H9 (cell line): ENCODE measurements around the gene APBB2. TPM values are rescaled to one million over a fixed set of nuclear protein-coding genes. Genes with fewer than 3 reads are reported as not detected.

Source experiments
- DNase-seq: peaks from one replicate; pipeline ENCODE4 v3.0.0-alpha.2; 2017
- H2AFZ ChIP-seq: one replicate; pipeline ENCODE4 v1.6.1; 2013; ENCODE audit warnings: mild to moderate bottlenecking, low read length, control low read depth, moderate library complexity
- H2AK5ac ChIP-seq: 2 replicates; pipeline ENCODE4 v1.6.1; 2013; ENCODE audit warnings: low read length, control low read depth, mixed read lengths; ENCODE audit not compliant: insufficient read length
- H2BK120ac ChIP-seq: one replicate; pipeline ENCODE4 v1.6.1; 2013; ENCODE audit warnings: low read depth, mild to moderate bottlenecking, low read length, control low read depth, inconsistent platforms; ENCODE audit not compliant: poor library complexity, severe bottlenecking
- H2BK12ac ChIP-seq: 2 replicates; pipeline ENCODE4 v1.6.1; 2013; ENCODE audit warnings: low read length, control low read depth, mixed read lengths, low read depth; ENCODE audit not compliant: insufficient read length
- H2BK15ac ChIP-seq: 2 replicates; pipeline ENCODE4 v1.6.1; 2013; ENCODE audit warnings: low read depth, low read length, control low read depth
- H2BK20ac ChIP-seq: one replicate; pipeline ENCODE4 v1.6.1; 2013; ENCODE audit warnings: low read depth, mild to moderate bottlenecking, low read length, control low read depth, inconsistent platforms; ENCODE audit not compliant: poor library complexity, severe bottlenecking
- H2BK5ac ChIP-seq: 2 replicates; pipeline ENCODE4 v1.6.1; 2013; ENCODE audit warnings: low read length, control low read depth, mixed read lengths; ENCODE audit not compliant: insufficient read length
- H3K14ac ChIP-seq: 2 replicates; pipeline ENCODE4 v1.6.1; 2013; ENCODE audit warnings: low read length, control low read depth; ENCODE audit not compliant: insufficient read depth
- H3K18ac ChIP-seq: 2 replicates; pipeline ENCODE4 v1.6.1; 2013; ENCODE audit warnings: low read depth, mild to moderate bottlenecking, mixed read lengths, low read length, control low read depth; ENCODE audit not compliant: insufficient read length
- H3K23ac ChIP-seq: 2 replicates; pipeline ENCODE4 v1.6.1; 2013; ENCODE audit warnings: low read length, control low read depth, mixed read lengths, low read depth; ENCODE audit not compliant: insufficient read length
- H3K23me2 ChIP-seq: 2 replicates; pipeline ENCODE4 v1.6.1; 2013; ENCODE audit warnings: low read depth, mild to moderate bottlenecking, mixed read lengths, low read length, control low read depth; ENCODE audit not compliant: insufficient read length, poor library complexity, severe bottlenecking
- H3K27ac ChIP-seq: 2 replicates; pipeline ENCODE4 v1.5.1; 2013; ENCODE audit warnings: low read length, control low read depth, mixed read lengths, low read depth; ENCODE audit not compliant: insufficient read length
- H3K27me3 ChIP-seq: 2 replicates; pipeline ENCODE4 v1.6.1; 2013; ENCODE audit warnings: low read length, control low read depth, inconsistent platforms; ENCODE audit not compliant: insufficient read depth
- H3K4ac ChIP-seq: 2 replicates; pipeline ENCODE4 v1.6.1; 2013; ENCODE audit warnings: low read depth, mild to moderate bottlenecking, control low read depth, inconsistent platforms, low read length, moderate library complexity
- H3K4me1 ChIP-seq: 2 replicates; pipeline ENCODE4 v1.6.1; 2013; ENCODE audit warnings: low read length, control low read depth, inconsistent platforms; ENCODE audit not compliant: insufficient read depth
- H3K4me2 ChIP-seq: 2 replicates; pipeline ENCODE4 v1.6.1; 2013; ENCODE audit warnings: low read length, control low read depth, mixed read lengths; ENCODE audit not compliant: insufficient read length, insufficient read depth
- H3K56ac ChIP-seq: 2 replicates; pipeline ENCODE4 v1.6.1; 2013; ENCODE audit warnings: low read depth, mild to moderate bottlenecking, mixed read lengths, low read length, control low read depth; ENCODE audit not compliant: insufficient read length
- H3K79me1 ChIP-seq: 2 replicates; pipeline ENCODE4 v1.6.1; 2013; ENCODE audit warnings: low read depth, mild to moderate bottlenecking, moderate library complexity, low read length, control low read depth, inconsistent platforms; ENCODE audit not compliant: insufficient read depth, poor library complexity, severe bottlenecking
- H3K79me2 ChIP-seq: 2 replicates; pipeline ENCODE4 v1.6.1; 2013; ENCODE audit warnings: low read length, control low read depth, inconsistent platforms; ENCODE audit not compliant: insufficient read depth
- H3K9ac ChIP-seq: 2 replicates; pipeline ENCODE4 v1.6.1; 2013; ENCODE audit warnings: low read length, control low read depth, mixed read lengths; ENCODE audit not compliant: insufficient read length; ENCODE audit errors: extremely low read depth
- H3K9me3 ChIP-seq: one replicate; pipeline ENCODE4 v1.6.1; 2013; ENCODE audit warnings: low read depth, low read length, inconsistent platforms; ENCODE audit not compliant: control insufficient read depth
- H3T11ph ChIP-seq: one replicate; pipeline ENCODE4 v1.6.1; 2013; ENCODE audit warnings: mild to moderate bottlenecking, low read length, control low read depth, inconsistent platforms
- H4K20me1 ChIP-seq: one replicate; pipeline ENCODE4 v1.6.1; 2013; ENCODE audit not compliant: control insufficient read depth, insufficient read length, insufficient read depth
- H4K5ac ChIP-seq: 2 replicates; pipeline ENCODE4 v1.6.1; 2013; ENCODE audit warnings: low read depth, mild to moderate bottlenecking, mixed read lengths, low read length, control low read depth; ENCODE audit not compliant: insufficient read length
- H4K8ac ChIP-seq: replicated peaks from 2 replicates; pipeline ENCODE4 v1.6.1; 2013; ENCODE audit warnings: low read length, control low read depth, mixed read lengths, low read depth; ENCODE audit not compliant: insufficient read length
- H4K91ac ChIP-seq: 2 replicates; pipeline ENCODE4 v1.6.1; 2013; ENCODE audit warnings: low read depth, mild to moderate bottlenecking, moderate library complexity, mixed read lengths, low read length, control low read depth; ENCODE audit not compliant: insufficient read length
- H3K27ac Mint-ChIP-seq, 3 experiments: 2 replicates in 2 of 3; 3 replicates in 1 of 3; pipeline ENCODE4 v1.8.0; 2020 to 2021; ENCODE audit warnings: mixed read lengths in 3 of 3, mild to moderate bottlenecking in 1 of 3, moderate library complexity in 1 of 3
- H3K27me3 Mint-ChIP-seq: 2 replicates; pipeline ENCODE4 v1.8.0; 2021; ENCODE audit warnings: low read depth, mild to moderate bottlenecking, moderate library complexity, mixed read lengths
- H3K36me3 Mint-ChIP-seq, 3 experiments: 2 replicates in 2 of 3; 3 replicates in 1 of 3; pipeline ENCODE4 v1.8.0; 2020 to 2021; ENCODE audit warnings: low read depth in 3 of 3, mixed read lengths in 3 of 3; ENCODE audit not compliant: insufficient read depth in 1 of 3
- H3K4me1 Mint-ChIP-seq, 2 experiments: 2 replicates each; pipeline ENCODE4 v1.8.0; 2020; ENCODE audit warnings: mixed read lengths in 2 of 2
- H3K4me3 Mint-ChIP-seq, 2 experiments: 2 replicates in 1 of 2; 3 replicates in 1 of 2; pipeline ENCODE4 v1.8.0; 2020 to 2021; ENCODE audit warnings: mild to moderate bottlenecking in 2 of 2, mixed read lengths in 2 of 2, moderate library complexity in 1 of 2
- H3K9me3 Mint-ChIP-seq, 2 experiments: 2 replicates in 1 of 2; 3 replicates in 1 of 2; pipeline ENCODE4 v1.8.0; 2020; ENCODE audit warnings: mild to moderate bottlenecking in 2 of 2, mixed read lengths in 2 of 2, moderate library complexity in 1 of 2
- CTCF ChIP-seq: fragments of 200-600 bp; sonication (generic); conservative IDR thresholded peaks from 3 replicates; pipeline ENCODE4 v1.8.0; 2021; ENCODE audit warnings: antibody characterized with exemption, mild to moderate bottlenecking
- WGBS: extraction: QIAGEN DNeasy Blood & Tissue Kit; methylation state at CpG from one replicate; pipeline ENCODE4 v1.1.7; 2013; ENCODE audit warnings: missing lambda C conversion rate, low lambda C conversion rate, mixed read lengths; ENCODE audit not compliant: insufficient read length; ENCODE audit errors: extremely low coverage; 5-methylcytosine and 5-hydroxymethylcytosine counted together
- total RNA-seq: library from RNA; stranded (reverse); gene quantifications from 2 replicates; pipeline ENCODE4 v1.2.1, GENCODE V29; 2021

The APBB2 gene
- total RNA-seq, 1 experiment from 2014 or later: 39.6 TPM

DNA sequence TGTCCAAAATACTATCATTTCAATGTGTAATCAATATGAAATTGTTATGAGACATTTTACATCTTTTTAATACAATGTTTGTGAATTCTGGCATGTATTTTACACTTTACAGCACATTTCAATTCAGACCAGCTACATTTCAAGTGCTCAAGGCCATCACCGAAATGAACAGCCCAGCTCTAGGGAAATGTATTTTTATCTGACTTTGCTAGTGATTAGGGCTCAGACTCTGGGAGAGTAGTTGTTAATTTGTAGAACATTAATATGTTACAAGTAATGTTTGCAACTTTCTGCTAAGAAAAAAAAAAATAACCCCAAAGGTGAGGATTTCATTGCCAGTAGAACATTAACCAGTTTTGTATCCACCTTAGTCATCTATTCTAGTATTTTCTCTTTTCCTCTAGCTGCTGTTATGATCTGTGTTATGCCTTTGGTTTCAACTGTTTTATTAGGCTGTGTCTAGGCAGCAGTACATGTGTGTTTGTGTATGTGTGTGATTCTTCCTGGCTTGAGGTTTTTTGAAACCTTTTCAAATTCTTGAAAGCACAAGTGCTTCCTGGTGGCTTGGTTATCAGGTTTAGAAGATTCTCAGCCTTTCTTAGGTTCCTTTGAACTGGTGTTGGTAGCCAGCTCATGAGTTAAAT, 338.7 kb downstream of the APBB2 start:
- Mint-ChIP-seq H3K4me3 (no peak overlapping the region), H3K27ac (no peak overlapping the region), H3K27me3 (no peaks in the 10 kb centered on the region; the same call in 1 of the 2 replicates), H3K36me3 (peaks cover 0 to 3% (median 1%) of the 10 kb centered on the region in 3 experiments; a peak in 2 of 7 replicates), H3K4me1 (peaks cover 12 to 15% of the 10 kb centered on the region in 2 experiments), H3K9me3 (no peaks in the 10 kb centered on the region)
- no peak overlapping the region for H3K18ac ChIP-seq
- no peak overlapping the region for H4K8ac ChIP-seq
- H3K23ac ChIP-seq: no peak overlapping the region
- no peak overlapping the region for H3T11ph ChIP-seq
- H3K56ac ChIP-seq: no peak overlapping the region
- no peak overlapping the region for H3K14ac ChIP-seq
- no peak for DNase-seq
- H2AK5ac ChIP-seq: no peak overlapping the region
- no peak overlapping the region for H3K4ac ChIP-seq
- H3K4me1 ChIP-seq: no peaks in the 10 kb centered on the region
- H3K4me2 ChIP-seq: no peak overlapping the region
- no peak overlapping the region for H4K5ac ChIP-seq
- no peak overlapping the region for H2BK5ac ChIP-seq
- TF ChIP-seq CTCF: no peak
- H2BK12ac ChIP-seq: no peak overlapping the region
- no peaks in the 10 kb centered on the region for H4K20me1 ChIP-seq
- no peak overlapping the region for H3K27ac ChIP-seq
- no peak overlapping the region for H3K9ac ChIP-seq
- no peaks in the 10 kb centered on the region for H3K79me1 ChIP-seq
- no peaks in the 10 kb centered on the region for H3K23me2 ChIP-seq
- H3K9me3 ChIP-seq: no peaks in the 10 kb centered on the region
- no peaks in the 10 kb centered on the region for H3K27me3 ChIP-seq
- no peak overlapping the region for H2AFZ ChIP-seq
- no CpG with 5 or more reads among the region's 1 CpG for WGBS
- no peak overlapping the region for H2BK20ac ChIP-seq
- H2BK120ac ChIP-seq: no peak overlapping the region
- H2BK15ac ChIP-seq: no peak overlapping the region
- no peaks in the 10 kb centered on the region for H3K79me2 ChIP-seq
- H4K91ac ChIP-seq: no peak overlapping the region
